Left ventricle myocardium superior (tissue), 1 donor: ENCODE data around the gene SNX9. TPM values are rescaled to one million over a fixed set of nuclear protein-coding genes. Genes with fewer than 3 reads are reported as not detected.
A peak's percentile ranks its signal among the peaks of the same experiment; 100 is the strongest.
"Not testable (repeated sequence)": the region's sequence is repeated elsewhere in the genome, so short reads cannot be mapped to it uniquely, and the experiment has no call there.

Experiments used
- ATAC-seq: fragments of 200-7000 bp; cut with Tn5 transposase; one replicate; pipeline ENCODE4 v1.9.1; 2020; ENCODE audit warnings: mild to moderate bottlenecking, moderate library complexity
- DNase-seq: peaks from one replicate; pipeline ENCODE4 v3.0.0-alpha.2; 2020
- intact Hi-C: fragments of 100-400 bp; cut with micrococcal nuclease; formaldehyde crosslinking; loops from one replicate; pipeline ENCODE4 v1.11.0; 2022
- total RNA-seq: library from RNA; stranded (reverse); fragmentation: NEBNext Ultra II Directional; extraction: Animal tissue kit (Norgen Biotek cat#: 25700); gene quantifications from one replicate; pipeline ENCODE4 v1.2.1, GENCODE V29; 2021
- donor health status: DM: no; HTN: yes; CAD: no; lungs with severe emphysema.

Gene SNX9
- total RNA-seq, 1 donor from 2014 or later = 31.6 TPM

GRCh38 chr6:157799561-157799960, 23.5 kb upstream of the SNX9 start:
- intact Hi-C loops, ATAC-seq, DNase-seq: not testable (repeated sequence)

DNA sequence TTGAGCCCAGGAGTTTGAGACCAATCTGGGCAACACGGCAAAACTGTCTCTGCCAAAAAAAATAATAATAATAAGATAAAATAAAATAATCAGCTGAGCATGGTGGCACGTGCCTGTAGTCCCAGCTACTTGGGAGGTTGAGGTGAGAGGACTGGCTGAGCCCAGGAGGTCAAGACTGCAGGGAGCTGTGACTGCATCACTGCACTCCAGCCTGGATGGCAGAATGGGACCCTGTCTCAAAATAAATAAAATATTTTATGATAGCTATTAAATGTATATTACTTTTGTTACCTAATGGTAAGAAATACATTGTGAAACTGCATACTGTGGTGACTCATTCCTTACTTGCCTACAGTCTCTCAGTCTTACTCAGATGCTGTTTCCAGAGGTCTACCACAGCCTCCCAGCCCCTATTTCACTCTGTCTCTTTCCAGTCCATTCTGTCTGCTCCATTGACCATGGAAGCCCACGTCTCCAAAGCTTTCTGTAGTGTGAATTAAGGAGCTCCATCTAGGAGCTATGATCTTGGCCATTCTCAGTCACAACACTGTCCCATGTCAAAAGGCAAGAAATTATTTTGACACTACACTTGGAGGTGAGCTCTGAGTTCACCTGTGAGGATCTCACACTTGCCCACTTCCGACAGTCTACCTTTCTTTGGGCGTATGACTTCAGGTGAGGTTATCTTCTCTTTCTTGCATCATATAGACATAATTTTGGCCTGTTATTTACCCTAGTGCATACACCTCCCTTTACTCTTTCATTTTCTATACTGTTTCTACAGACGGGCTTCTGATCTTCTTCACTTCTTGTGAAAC, 22.4 kb upstream of the SNX9 start:
- no peak for ATAC-seq
- intact Hi-C loops = no loop called here
- DNase-seq = no peak

- DNase-seq (no peak), ATAC-seq (no peak)
- intact Hi-C loops = no loop called here
Observed at GRCh38 chr6:157804448-157805327, 18.4 kb upstream of the SNX9 start.

DNA sequence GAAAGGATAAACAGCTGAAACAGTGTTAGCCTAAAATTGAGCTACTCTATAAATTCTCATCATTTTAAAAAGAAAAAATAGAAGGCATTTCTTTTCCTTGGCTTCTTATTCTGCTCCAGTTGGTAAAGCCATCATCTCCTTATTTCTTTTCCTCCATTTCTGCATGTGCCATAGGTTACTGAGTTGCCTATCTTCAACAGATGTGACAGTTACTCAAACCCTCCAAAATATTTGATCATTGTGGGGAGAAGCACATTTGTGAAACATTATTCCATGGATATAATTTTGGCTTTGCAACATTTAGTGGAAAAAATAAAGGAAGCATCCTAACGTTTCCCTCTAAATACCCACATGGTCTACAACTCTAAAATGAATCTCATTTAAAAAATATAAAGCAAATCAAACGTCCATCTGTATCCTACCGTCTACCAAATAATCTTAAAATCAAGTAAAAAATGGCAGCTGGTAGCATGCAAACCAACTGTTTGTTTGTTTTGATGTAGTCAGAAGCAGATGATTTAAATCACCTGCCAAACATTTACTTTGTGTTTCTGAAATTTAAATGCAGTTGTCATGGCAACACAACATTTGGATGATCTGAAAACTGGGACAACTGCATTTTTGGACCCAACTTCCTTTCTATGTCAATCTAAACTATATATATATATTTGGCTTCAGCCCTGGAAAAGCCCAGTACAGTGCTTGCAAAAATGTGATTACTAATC, 16.8 kb upstream of the SNX9 start:
- intact Hi-C loops = no loop called here
- no peak for ATAC-seq
- DNase-seq = no peak

DNA sequence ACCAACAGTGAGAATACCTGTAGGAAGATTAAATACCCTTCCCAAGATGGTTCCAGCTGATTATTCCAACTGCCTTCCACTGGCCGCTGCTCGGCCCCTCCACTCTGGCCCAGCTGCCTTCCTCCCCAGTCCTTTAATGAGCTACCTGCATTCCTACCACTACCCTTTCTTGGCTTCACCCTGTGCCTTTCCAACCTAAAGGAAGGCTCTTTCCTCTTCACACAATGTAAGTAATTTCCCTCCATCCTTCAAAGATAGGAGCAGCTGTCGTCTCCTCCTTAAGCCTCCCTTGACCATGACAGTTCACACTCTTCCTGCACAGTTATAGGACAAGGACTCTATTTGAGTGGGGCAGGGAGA, 16.2 kb upstream of the SNX9 start:
- intact Hi-C loops = no loop called here
- DNase-seq (no peak), ATAC-seq (no peak)

GRCh38 chr6:157808405-157808950, 14.6 kb upstream of the SNX9 start:
- intact Hi-C loops = no loop called here
- ATAC-seq = peak; percentile 27
- peak; percentile 44 for DNase-seq

- intact Hi-C loops = no loop called here
- no peak for ATAC-seq
- no peak for DNase-seq
Observed at GRCh38 chr6:157809613-157810012, 13.4 kb upstream of the SNX9 start.

DNA sequence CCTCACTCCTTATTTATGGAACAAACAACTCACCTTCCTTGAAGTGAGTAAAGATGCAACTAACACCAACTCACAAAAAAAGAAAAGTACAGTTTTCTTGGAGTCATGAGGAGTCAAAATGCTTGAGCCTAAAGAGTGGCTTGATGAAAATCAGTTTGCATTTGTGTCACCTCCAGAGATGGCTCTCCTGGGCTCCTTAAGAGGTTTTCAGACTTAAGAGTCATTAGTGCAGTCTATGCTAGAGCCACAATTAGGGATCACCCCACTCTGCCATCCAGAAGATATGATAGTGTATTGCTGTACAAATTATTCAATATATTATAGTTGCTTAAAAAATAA, 11.9 kb upstream of the SNX9 start:
- ATAC-seq (no peak), DNase-seq (no peak)
- intact Hi-C loops = no loop called here

- ATAC-seq = no peak
- intact Hi-C loops = no loop called here
- DNase-seq = no peak
Observed at GRCh38 chr6:157811476-157812173, 11.4 kb upstream of the SNX9 start.

- ATAC-seq (no peak), DNase-seq (no peak)
- intact Hi-C loops = no loop called here
Observed at GRCh38 chr6:157812425-157813171, 10.4 kb upstream of the SNX9 start.

GRCh38 chr6:157813191-157813590, 9.9 kb upstream of the SNX9 start:
- DNase-seq = peak; percentile 52
- ATAC-seq = peak; percentile 88
- intact Hi-C loops = no loop called here

DNA sequence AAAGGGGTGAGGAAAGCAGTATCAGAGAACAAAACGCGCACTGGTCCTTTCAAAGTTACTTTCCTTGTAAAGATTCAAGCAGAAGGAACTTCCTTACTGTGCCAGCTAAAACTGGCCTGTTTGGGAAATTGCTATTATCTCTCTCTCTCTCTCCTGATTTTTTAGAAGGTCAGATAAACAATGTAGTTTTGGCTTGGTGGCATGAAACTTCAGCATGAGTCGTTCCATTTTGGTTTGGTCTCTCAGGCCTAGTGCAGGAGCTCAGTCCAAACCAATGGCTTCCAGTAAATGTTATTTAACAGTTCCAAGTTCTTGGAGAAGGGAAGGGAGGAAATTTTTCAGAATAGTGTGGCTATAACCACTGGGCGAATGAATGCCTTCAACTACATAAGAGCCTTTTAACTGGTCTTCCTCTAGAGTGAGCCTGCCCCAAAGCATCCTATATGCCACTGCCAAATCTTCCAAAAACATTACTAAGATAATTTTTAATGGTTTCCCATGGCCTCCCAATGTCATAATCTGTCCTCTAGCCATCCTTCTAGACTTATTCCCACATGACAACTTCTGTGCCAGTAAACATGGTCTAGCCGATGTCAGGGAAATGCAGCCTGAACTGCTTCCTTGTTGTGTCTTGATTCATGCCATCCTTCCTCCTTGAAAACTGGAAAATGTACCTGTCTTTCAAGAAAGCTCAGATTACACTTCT, 9.1 kb upstream of the SNX9 start:
- DNase-seq (no peak), ATAC-seq (peak; percentile 89)
- intact Hi-C loops = no loop called here

DNA sequence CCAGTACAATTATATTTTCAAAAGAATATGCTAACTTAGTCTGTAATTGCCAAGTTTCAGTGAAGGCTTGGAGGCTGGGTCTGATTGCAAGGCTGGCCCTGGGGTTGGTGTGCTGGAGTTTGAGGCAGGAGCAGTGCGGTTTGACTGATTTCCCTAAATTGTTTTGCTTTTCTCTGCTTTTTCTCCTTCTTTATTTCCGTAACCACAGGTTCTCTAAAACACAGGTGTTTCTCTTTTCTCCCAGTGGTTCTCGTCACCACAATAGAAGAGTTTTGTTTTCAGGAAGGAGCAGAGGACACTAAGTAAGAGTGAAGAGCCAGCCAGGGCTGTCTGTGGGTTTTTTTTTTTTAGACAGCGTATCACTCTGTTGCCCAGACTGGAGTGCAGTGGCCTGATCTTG, 8.2 kb upstream of the SNX9 start:
- ATAC-seq = no peak
- no peak for DNase-seq
- intact Hi-C loops = no loop called here

- ATAC-seq = no peak
- intact Hi-C loops = no loop called here
- DNase-seq = no peak
Observed at GRCh38 chr6:157821342-157822033, 1.6 kb upstream of the SNX9 start.

DNA sequence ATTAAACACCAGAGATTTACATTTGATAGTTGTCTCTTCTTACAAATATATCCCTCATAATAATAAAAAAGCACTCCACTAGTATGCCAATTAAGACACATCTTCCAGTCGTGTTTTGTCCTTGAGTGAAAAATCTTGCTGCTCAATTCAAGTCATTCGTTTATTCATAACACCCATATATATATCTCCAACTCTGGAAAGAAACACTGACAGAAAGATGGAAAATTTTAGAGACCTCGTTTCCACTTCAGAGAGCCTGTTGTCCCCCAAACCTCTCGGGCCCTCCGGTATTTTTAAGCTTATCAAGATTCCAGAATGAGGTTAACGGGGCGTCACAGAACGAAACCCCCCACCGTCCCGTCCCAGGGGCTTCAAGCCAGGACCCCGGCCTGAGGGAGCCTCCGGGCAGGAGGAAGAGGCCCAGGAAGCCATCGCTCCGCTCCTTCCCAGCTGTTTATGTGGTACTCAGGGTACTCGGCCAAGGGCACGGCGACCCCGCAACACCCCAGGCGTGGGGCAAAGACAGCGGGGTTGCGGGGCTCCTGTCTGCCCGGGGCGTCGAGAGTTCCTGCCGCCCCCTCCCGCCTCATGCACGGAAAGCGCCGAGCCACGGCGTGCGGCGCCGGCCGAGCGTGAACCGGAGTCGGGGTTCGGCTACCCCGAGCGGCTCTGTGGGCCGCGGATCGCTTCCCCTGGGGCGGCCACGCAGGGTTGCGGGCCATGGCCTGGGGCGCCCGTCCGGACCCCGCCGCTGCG, 623 bp upstream of the SNX9 start:
- peak; percentile 6 for ATAC-seq
- no peak for DNase-seq
- intact Hi-C loops = no loop called here

DNA sequence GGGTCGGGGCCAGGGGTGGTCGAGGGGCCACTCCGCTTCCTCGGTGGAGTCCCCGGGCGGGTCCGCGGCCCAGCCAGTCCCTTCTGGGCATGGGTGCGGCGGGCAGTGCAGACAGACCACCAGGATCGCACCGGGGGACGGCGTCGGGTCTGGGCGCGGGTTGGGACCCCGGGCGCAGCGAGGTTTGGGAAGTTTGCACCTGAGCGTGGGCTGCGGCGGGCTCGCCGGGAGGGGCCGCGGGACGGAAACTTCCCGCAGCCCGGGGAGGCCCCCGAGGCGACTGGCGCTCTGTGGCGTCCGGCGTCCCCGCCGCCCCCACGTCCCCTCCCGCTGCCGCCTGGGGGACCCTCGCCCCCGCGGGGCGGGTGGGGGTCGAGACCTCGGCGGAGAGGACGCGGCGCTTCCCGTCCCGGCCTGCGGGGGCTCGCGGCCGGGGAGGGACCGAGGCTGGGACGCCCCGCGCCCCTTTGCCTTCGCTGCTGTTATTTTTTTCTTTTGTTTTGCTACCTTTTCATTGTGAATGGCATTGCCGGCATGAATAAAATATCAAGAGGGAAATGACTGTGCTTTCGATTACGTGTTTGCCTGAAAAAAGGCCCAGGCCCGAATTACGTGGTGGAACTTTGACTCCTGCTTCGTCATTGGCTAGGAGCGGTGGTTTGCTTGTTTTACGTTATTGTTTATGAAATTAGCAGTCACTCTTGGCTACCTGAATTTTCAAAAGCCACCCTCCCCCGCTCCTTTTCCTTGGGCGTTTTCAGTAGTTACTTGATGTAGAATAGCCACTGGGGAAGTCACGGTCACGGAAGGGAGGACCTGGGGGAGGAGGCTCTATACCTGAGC, 703 bp downstream of the SNX9 start:
- intact Hi-C loops = no loop called here
- DNase-seq (peak; percentile 57), ATAC-seq (peak; percentile 49)
